Left ventricle myocardium inferior (tissue), 1 donor: ENCODE data around the gene HOXC10. TPM values are rescaled to one million over a fixed set of nuclear protein-coding genes. Genes with fewer than 3 reads are reported as not detected.

Source experiments
- DNase-seq: peaks from one replicate; pipeline ENCODE4 v3.0.0-alpha.2; 2020
- H3K27ac ChIP-seq: fragments of 200-600 bp; replicated peaks from 2 replicates; pipeline ENCODE4 v1.8.0; 2021
- H3K27me3 ChIP-seq: fragments of 200-600 bp; 2 replicates; pipeline ENCODE4 v1.8.0; 2021; ENCODE audit warnings: low read depth
- H3K36me3 ChIP-seq: fragments of 200-600 bp; 2 replicates; pipeline ENCODE4 v1.8.0; 2021
- H3K4me1 ChIP-seq: fragments of 200-600 bp; 2 replicates; pipeline ENCODE4 v1.8.0; 2021
- H3K4me3 ChIP-seq: fragments of 200-600 bp; 2 replicates; pipeline ENCODE4 v1.8.0; 2021; ENCODE audit warnings: mild to moderate bottlenecking, moderate library complexity
- H3K9me3 ChIP-seq: fragments of 200-600 bp; replicated peaks from 2 replicates; pipeline ENCODE4 v1.8.0; 2021
- intact Hi-C: fragments of 100-400 bp; cut with micrococcal nuclease; formaldehyde crosslinking; loops from one replicate; pipeline ENCODE4 v1.11.0; 2022
- total RNA-seq: library from RNA; stranded (reverse); fragmentation: NEBNext Ultra II Directional; extraction: Animal tissue kit (Norgen Biotek cat#: 25700); gene quantifications from one replicate; pipeline ENCODE4 v1.2.1, GENCODE V29; 2021
- TF ChIP-seq, protein P1 (sequence below): fragments of 200-600 bp; IDR thresholded peaks from 2 replicates; pipeline ENCODE4 v1.8.0; 2021; ENCODE audit warnings: antibody characterized with exemption, mild to moderate bottlenecking, borderline replicate concordance
- donor health status: DM: no; HTN: yes; CAD: no; lungs with severe emphysema.

Gene HOXC10
- total RNA-seq, 1 donor from 2014 or later: not detected

DNA sequence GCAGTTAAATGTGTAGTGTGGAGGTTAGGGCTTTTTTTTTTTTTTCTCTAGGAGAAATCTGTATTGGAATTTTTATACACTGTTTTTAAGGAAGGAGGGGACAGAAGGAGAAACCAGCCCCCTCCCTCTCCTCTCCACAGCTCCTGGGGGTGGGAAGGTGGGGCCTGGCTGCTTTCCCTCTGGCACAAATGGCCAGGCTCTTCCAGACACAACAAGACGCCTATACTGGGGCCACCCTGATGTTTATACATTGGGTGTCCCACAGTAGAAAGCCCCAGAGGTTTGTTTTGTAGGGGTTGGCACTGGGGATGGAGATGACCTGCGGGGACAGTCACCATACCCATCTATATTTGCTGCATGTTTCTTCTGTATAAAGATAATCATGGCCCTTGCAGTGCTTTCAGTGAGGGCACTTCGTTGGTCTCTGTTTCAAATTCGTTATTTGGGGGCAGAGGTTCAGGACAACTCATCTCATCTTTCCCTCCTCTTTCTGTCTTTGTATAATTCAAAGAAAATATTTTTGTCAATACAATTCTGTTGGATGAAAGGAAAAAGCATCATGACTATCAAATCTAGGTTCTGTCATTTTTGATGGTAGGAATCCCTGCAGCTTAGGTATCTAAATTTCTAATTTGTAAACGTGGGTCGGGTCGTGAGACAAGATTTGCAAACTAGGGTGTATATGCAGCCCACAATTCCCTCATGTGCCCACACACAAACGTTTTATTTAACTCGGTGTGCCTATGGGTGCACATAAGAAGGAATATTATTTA, 7.9 kb upstream of the HOXC10 start:
- no peak overlapping the region for H3K4me3 ChIP-seq
- H3K9me3 ChIP-seq: no peaks in the 10 kb centered on the region
- H3K36me3 ChIP-seq: no peaks in the 10 kb centered on the region
- TF ChIP-seq, protein P1, sequence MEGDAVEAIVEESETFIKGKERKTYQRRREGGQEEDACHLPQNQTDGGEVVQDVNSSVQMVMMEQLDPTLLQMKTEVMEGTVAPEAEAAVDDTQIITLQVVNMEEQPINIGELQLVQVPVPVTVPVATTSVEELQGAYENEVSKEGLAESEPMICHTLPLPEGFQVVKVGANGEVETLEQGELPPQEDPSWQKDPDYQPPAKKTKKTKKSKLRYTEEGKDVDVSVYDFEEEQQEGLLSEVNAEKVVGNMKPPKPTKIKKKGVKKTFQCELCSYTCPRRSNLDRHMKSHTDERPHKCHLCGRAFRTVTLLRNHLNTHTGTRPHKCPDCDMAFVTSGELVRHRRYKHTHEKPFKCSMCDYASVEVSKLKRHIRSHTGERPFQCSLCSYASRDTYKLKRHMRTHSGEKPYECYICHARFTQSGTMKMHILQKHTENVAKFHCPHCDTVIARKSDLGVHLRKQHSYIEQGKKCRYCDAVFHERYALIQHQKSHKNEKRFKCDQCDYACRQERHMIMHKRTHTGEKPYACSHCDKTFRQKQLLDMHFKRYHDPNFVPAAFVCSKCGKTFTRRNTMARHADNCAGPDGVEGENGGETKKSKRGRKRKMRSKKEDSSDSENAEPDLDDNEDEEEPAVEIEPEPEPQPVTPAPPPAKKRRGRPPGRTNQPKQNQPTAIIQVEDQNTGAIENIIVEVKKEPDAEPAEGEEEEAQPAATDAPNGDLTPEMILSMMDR: no peak
- peaks cover 27% of the 10 kb centered on the region for H3K4me1 ChIP-seq
- no peak overlapping the region for H3K27ac ChIP-seq
- no peak for DNase-seq
- peaks cover 100% of the 10 kb centered on the region for H3K27me3 ChIP-seq
- intact Hi-C loops: no loop called here

DNA sequence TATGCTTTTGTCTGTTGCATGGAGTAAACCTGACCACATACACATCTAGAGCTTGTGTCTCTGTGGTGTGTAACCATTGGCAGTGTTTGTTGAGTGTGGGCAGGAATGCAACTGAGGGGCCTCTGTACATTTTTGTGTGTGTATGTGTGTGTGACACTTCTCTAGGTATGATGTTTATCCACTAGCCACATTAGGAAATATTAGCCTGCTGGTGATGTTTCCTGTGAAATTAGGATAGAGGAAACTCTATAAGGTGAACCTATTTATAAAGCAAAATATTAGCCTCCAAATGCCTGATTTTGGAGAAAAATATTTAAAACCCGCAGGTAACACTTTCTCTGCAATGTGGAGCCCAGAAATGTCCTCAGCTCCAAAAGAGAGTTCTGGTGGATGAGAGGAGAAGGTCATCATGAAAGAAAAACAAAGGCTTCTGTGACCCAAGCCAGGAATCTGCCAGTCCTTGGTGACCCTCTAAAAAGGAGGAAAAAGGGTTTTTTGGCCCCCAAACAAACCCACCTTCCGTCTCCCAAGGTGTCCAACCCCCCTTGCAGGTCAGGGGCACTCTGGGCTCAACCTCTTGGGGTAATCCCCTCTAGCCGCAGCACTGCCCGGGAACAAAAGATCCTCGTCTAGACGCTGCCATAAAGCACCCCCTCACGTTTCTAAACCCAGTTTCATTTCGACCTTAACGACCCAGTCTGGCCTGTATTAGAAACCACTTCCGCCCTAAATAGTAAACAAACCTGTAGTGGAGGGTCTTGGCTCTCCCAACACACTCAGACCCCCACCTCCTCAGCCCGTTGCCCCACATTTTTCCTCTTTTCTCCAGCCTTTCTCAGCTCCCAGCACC, 7.1 kb upstream of the HOXC10 start:
- H3K9me3 ChIP-seq: no peaks in the 10 kb centered on the region
- no peak overlapping the region for H3K4me3 ChIP-seq
- no peaks in the 10 kb centered on the region for H3K36me3 ChIP-seq
- DNase-seq: no peak
- no peak overlapping the region for H3K27ac ChIP-seq
- peaks cover 27% of the 10 kb centered on the region for H3K4me1 ChIP-seq
- intact Hi-C loops: no loop called here
- H3K27me3 ChIP-seq: peaks cover 100% of the 10 kb centered on the region
- TF ChIP-seq, protein P1: no peak

DNA sequence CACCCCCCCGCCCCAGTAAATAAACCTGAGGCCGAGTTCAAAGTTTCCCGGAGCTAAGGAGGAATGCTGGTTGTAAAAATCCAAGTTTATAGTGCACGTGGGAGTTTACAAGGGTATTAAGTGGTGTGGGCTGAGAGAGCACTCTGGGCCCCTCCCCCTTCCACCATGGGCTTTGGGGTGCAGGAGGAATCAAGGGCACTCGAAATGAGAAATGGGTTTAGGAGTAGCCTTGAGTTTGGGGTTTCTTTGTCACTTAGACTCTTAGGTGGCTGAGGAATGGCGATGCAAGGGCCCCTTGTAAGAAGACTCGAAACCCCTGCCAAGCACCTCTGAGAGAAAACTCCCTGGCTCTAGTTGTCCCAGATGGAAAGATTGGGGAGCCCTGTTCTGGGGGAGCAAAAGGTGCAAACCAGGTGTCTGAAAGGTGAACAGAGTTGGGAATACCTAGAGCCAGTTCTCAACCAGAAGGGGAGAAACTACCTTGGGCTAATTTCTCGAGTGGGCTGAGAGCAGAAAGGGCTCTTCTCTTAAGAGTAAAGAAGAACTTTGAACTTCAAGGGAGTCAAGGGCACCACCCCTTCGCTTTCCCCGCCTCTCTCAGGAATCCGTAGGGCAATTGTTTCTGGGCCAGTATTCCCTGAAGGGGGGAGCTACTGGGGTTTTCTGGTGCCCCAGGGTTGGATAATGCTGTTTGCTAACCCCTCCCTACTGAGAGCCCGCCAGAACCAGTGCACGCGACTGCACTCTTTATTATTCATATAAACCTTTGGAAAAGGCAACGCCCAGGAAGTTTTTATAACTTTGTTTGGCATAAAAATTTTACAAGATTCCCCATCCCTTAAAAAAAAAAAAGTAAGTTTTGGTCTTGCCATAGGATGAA, 6.2 kb upstream of the HOXC10 start:
- Histone ChIP-seq H3K27ac (no peak overlapping the region), H3K36me3 (no peaks in the 10 kb centered on the region), H3K4me1 (peaks cover 19% of the 10 kb centered on the region), H3K27me3 (peaks cover 100% of the 10 kb centered on the region), H3K4me3 (no peak overlapping the region), H3K9me3 (no peaks in the 10 kb centered on the region)
- TF ChIP-seq, protein P1: no peak
- intact Hi-C loops: no loop called here
- no peak for DNase-seq

DNA sequence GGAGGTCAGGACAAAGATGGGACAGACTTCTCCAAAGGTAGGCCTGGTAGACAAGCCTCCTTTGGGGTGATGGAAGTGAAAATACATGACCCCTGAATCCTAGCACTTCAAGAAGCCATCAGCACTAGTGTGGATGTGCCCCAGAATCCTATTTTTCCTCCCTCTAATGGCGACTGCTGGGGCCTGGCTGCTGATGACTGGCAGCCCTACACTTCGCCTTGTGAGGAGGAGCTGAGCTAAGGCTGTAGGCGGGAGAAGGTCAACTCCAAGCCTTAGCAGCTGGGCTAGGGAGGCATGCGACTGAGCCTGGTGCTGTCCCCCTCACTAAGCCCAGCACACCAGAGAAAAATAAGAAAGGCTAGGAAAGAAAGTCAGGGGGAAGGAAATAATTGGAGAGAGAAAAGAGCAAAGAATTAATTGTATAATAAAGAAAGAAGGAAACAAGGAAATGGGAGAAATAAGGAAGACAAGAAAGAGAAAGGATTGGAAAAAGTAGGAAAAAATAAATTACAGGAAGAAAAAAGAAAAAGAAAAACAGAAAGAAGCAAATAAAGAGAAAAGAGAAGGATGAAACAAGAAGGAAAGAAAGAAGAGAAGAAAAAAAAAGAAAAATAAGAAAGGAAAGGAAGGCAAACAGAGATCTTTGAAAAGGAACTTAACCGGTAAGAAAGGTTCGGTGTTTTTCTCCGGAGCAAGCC, 4.7 kb upstream of the HOXC10 start:
- intact Hi-C loops: no loop called here
- H3K27ac ChIP-seq: no peak overlapping the region
- no peaks in the 10 kb centered on the region for H3K36me3 ChIP-seq
- peaks cover 11% of the 10 kb centered on the region for H3K4me1 ChIP-seq
- peaks cover 100% of the 10 kb centered on the region for H3K27me3 ChIP-seq
- TF ChIP-seq, protein P1: no peak
- H3K4me3 ChIP-seq: no peak overlapping the region
- H3K9me3 ChIP-seq: no peaks in the 10 kb centered on the region
- DNase-seq: no peak
